HEK293 (cell line): ENCODE results near the gene MBD3L2.

ENCODE experiments used
- CTCF ChIA-PET: fragments of 350-600 bp; formaldehyde crosslinking; extraction: SDS; loops from one replicate; lab custom pipeline; 2021; ENCODE audit warnings: antibody characterized with exemption; lab: Yijun Ruan, JAX
- POLR2A ChIA-PET: fragments of 300-600 bp; formaldehyde crosslinking; extraction: SDS; loops from one replicate; lab custom pipeline; 2020; ENCODE audit warnings: antibody characterized with exemption, inconsistent platforms; lab: Yijun Ruan, JAX
- H3K27ac ChIP-seq: fragments of 200-500 bp; sonication (Bioruptor generic); 2 replicates; pipeline ENCODE4 v1.5.1; 2014; ENCODE audit warnings: low read depth, low read length, control low read depth, inconsistent platforms; ENCODE audit errors: extremely low read depth
- H3K36me3 ChIP-seq, 2 experiments: fragments of 200-500 bp in 1 of 2; sonication (Bioruptor generic) in 1 of 2; 1 replicate in 1 of 2; 2 replicates in 1 of 2; pipeline ENCODE4 v1.5.1; 2014 to 2017; ENCODE audit warnings: inconsistent platforms in 2 of 2, low read length in 2 of 2; ENCODE audit not compliant: control insufficient read depth in 2 of 2, insufficient read depth in 1 of 2
- H3K4me1 ChIP-seq: fragments of 200-500 bp; sonication (Bioruptor generic); 2 replicates; pipeline ENCODE4 v1.5.1; 2014; ENCODE audit warnings: mild to moderate bottlenecking, low read length, inconsistent platforms; ENCODE audit not compliant: control insufficient read depth, insufficient read depth
- H3K4me3 ChIP-seq: 2 replicates; pipeline ENCODE4 v1.5.1; 2011; ENCODE audit warnings: low read depth, mild to moderate bottlenecking, control low read depth, low read length, moderate library complexity
- H3K9me3 ChIP-seq: fragments of 200-500 bp; sonication (Bioruptor generic); 2 replicates; pipeline ENCODE4 v1.5.1; 2014; ENCODE audit warnings: low read depth, low read length, inconsistent platforms; ENCODE audit not compliant: control insufficient read depth, insufficient read depth
- PRDM10 ChIP-seq: fragments of 450-650 bp; formaldehyde crosslinking; IDR thresholded peaks from 2 replicates; pipeline ENCODE4 v1.5.1; 2016; ENCODE audit warnings: missing biosample characterization, missing genetic modification characterization
- ZBTB48 ChIP-seq: fragments of 450-650 bp; formaldehyde crosslinking; IDR thresholded peaks from 2 replicates; pipeline ENCODE4 v1.5.1; 2016; ENCODE audit warnings: missing biosample characterization, missing genetic modification characterization
- ZFP69B ChIP-seq: fragments of 450-650 bp; formaldehyde crosslinking; IDR thresholded peaks from 2 replicates; pipeline ENCODE4 v1.5.1; 2016; ENCODE audit warnings: missing biosample characterization, missing genetic modification characterization
- ZNF623 ChIP-seq: fragments of 450-650 bp; formaldehyde crosslinking; IDR thresholded peaks from 2 replicates; pipeline ENCODE4 v1.5.1; 2016; ENCODE audit warnings: missing biosample characterization, missing genetic modification characterization
- ZNF76 ChIP-seq: fragments of 450-650 bp; formaldehyde crosslinking; IDR thresholded peaks from 2 replicates; pipeline ENCODE4; 2016; ENCODE audit warnings: low read depth, missing biosample characterization, missing genetic modification characterization, borderline replicate concordance

Gene MBD3L2

DNA sequence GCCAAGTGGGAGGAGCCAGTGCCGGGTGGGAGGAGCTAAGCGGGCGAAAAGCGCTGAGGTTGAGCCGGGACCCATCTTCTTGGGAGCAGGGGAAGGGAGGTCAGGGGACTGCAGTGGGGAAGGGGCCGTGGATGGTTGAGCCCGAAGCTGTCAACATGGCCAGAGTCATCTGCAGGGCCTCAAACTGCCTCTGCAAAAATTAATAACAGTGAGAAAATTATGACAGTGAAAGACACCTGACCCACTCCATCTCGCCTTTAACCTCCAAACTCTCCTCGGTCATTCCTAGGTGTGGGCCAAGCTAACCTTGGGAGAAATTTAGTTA is 50.4 kb downstream of the MBD3L2 start:
- Histone ChIP-seq H3K27ac (peak overlapping the region; percentile 89), H3K9me3 (no peaks in the 10 kb centered on the region), H3K4me3 (peak overlapping the region; percentile 51), H3K4me1 (no peaks in the 10 kb centered on the region), H3K36me3 (no peaks in the 10 kb centered on the region)
- POLR2A ChIA-PET, result interaction anchor here (0.6 to 1.9 kb wide), 22 partner anchors 11 to 821 kb away, joined by 3 to 30 read pairs (median 4); partner anchors contain the start of genes INSR, MBD3L5 and ZNF557
- peak; percentile 51; the same call in 1 of the 2 replicates for TF ChIP-seq ZFP69B (tag by site-specific recombination)
- TF ChIP-seq ZNF623 (tag by site-specific recombination), result no peak
- 0 out of 2 replicates have a peak, but pooled peaks have one; percentile 6 for TF ChIP-seq ZNF76 (tag by site-specific recombination)
- 0 out of 2 replicates have a peak, but pooled peaks have one; percentile 9 for TF ChIP-seq ZBTB48
- TF ChIP-seq PRDM10 (tag by site-specific recombination), result peak; percentile 87
- CTCF ChIA-PET, result interaction anchor here (0.6 to 5.1 kb wide), 9 partner anchors 10 to 1059 kb away, joined by 3 to 70 read pairs (median 3); no protein-coding TSS in a partner anchor
